Endothelial cell (in vitro differentiated cells): ENCODE results near the gene PALM2AKAP2. TPM values are rescaled to one million over a fixed set of nuclear protein-coding genes. Genes with fewer than 3 reads are reported as not detected.
A peak's percentile ranks its signal among the peaks of the same experiment; 100 is the strongest.

Experiments used
- DNase-seq: peaks from one replicate; pipeline ENCODE4 v3.0.0; 2021; ENCODE audit warnings: low spot score
- H3K27ac Mint-ChIP-seq: one replicate; pipeline ENCODE4 v1.8.0; 2021; ENCODE audit warnings: mixed read lengths, inconsistent platforms; ENCODE audit not compliant: unreplicated experiment
- H3K27me3 Mint-ChIP-seq: one replicate; pipeline ENCODE4 v1.8.0; 2021; ENCODE audit warnings: mild to moderate bottlenecking, moderate library complexity, mixed read lengths, inconsistent platforms; ENCODE audit not compliant: unreplicated experiment
- H3K36me3 Mint-ChIP-seq: one replicate; pipeline ENCODE4 v1.8.0; 2021; ENCODE audit warnings: mild to moderate bottlenecking, low read depth, mixed read lengths, inconsistent platforms; ENCODE audit not compliant: unreplicated experiment
- H3K4me1 Mint-ChIP-seq: one replicate; pipeline ENCODE4 v1.8.0; 2021; ENCODE audit warnings: mild to moderate bottlenecking, mixed read lengths, inconsistent platforms; ENCODE audit not compliant: unreplicated experiment
- H3K4me3 Mint-ChIP-seq: one replicate; pipeline ENCODE4 v1.8.0; 2021; ENCODE audit warnings: mild to moderate bottlenecking, mixed read lengths, inconsistent platforms; ENCODE audit not compliant: unreplicated experiment
- H3K9me3 Mint-ChIP-seq: one replicate; pipeline ENCODE4 v1.8.0; 2021; ENCODE audit warnings: mixed read lengths, inconsistent platforms; ENCODE audit not compliant: unreplicated experiment
- CTCF ChIP-seq: fragments of 200-600 bp; sonication (generic); IDR thresholded peaks from one replicate; pipeline ENCODE4 v1.5.0; 2021; ENCODE audit warnings: antibody characterized with exemption; ENCODE audit not compliant: unreplicated experiment
- total RNA-seq: library from RNA; stranded (reverse); fragmentation: NEBNext Ultra II Directional; extraction: Animal tissue kit (Norgen Biotek cat#: 25700); gene quantifications from one replicate; pipeline ENCODE4 v1.2.1, GENCODE V29; 2021; ENCODE audit not compliant: unreplicated experiment

Gene PALM2AKAP2
- total RNA-seq, 1 donor from 2014 or later = 1.2 TPM

- no peaks in the 10 kb centered on the region for H3K4me1 Mint-ChIP-seq
- H3K27ac Mint-ChIP-seq = no peak overlapping the region
- no peak overlapping the region for H3K4me3 Mint-ChIP-seq
- H3K9me3 Mint-ChIP-seq = no peaks in the 10 kb centered on the region
- H3K36me3 Mint-ChIP-seq = no peaks in the 10 kb centered on the region
- no peak for TF ChIP-seq CTCF
- no peak for DNase-seq
- H3K27me3 Mint-ChIP-seq = peaks cover 2% of the 10 kb centered on the region
These were observed 33.8 kb downstream of the PALM2AKAP2 start for GRCh38 chr9:109813829-109814228.

- Mint-ChIP-seq H3K4me3 (no peak overlapping the region), H3K27me3 (peaks cover 2% of the 10 kb centered on the region), H3K36me3 (no peaks in the 10 kb centered on the region), H3K4me1 (no peaks in the 10 kb centered on the region), H3K9me3 (no peaks in the 10 kb centered on the region), H3K27ac (no peak overlapping the region)
- no peak for TF ChIP-seq CTCF
- DNase-seq = no peak
These were observed 35.5 kb downstream of the PALM2AKAP2 start for GRCh38 chr9:109815366-109815947.

- Mint-ChIP-seq H3K27ac (no peak overlapping the region), H3K36me3 (no peaks in the 10 kb centered on the region), H3K9me3 (no peaks in the 10 kb centered on the region), H3K4me1 (no peaks in the 10 kb centered on the region), H3K4me3 (no peak overlapping the region), H3K27me3 (no peaks in the 10 kb centered on the region)
- no peak for TF ChIP-seq CTCF
- no peak for DNase-seq
These were observed 36.5 kb downstream of the PALM2AKAP2 start for GRCh38 chr9:109816490-109816889.

- no peak for DNase-seq
- Mint-ChIP-seq H3K9me3 (no peaks in the 10 kb centered on the region), H3K4me1 (no peaks in the 10 kb centered on the region), H3K27me3 (no peaks in the 10 kb centered on the region), H3K4me3 (no peak overlapping the region), H3K27ac (no peak overlapping the region), H3K36me3 (no peaks in the 10 kb centered on the region)
- TF ChIP-seq CTCF = no peak
These were observed 37.3 kb downstream of the PALM2AKAP2 start for GRCh38 chr9:109817146-109817845.

- Mint-ChIP-seq H3K27me3 (no peaks in the 10 kb centered on the region), H3K9me3 (no peaks in the 10 kb centered on the region)
- peak; percentile 77 for DNase-seq
These were observed 38.0 kb downstream of the PALM2AKAP2 start for GRCh38 chr9:109817846-109818472.

More at GRCh38 chr9:109817846-109818472, 38.0 kb downstream of the PALM2AKAP2 start:
- TF ChIP-seq CTCF = peak; percentile 99
- H3K36me3 Mint-ChIP-seq = no peaks in the 10 kb centered on the region
- H3K4me1 Mint-ChIP-seq = no peaks in the 10 kb centered on the region
- peak overlapping the region; percentile 27 for H3K27ac Mint-ChIP-seq
- H3K4me3 Mint-ChIP-seq = no peak overlapping the region
